ENCODE measurements around the gene CHDH. TPM values are rescaled to one million over a fixed set of nuclear protein-coding genes. Genes with fewer than 3 reads are reported as not detected.

Gene CHDH
- total RNA-seq, 3 donors from 2014 or later (not counting 1 experiment from before 2014, with no cell fraction given) = 0.02 to 1.6 (median 0.09) TPM

GRCh38 chr3:53834429-53835095, 11.7 kb downstream of the CHDH start:
- no peaks in the 10 kb centered on the region for H3K36me3 ChIP-seq (ENCODE audit: control insufficient read depth, insufficient read depth, low read length)
- Mint-ChIP-seq H3K36me3 (no peaks in the 10 kb centered on the region), H3K4me3 (no peak overlapping the region), H3K9me3 (no peaks in the 10 kb centered on the region), H3K27me3 (ENCODE audit: low read depth in 2 of 2) (no peaks in the 10 kb centered on the region), H3K4me1 (no peaks in the 10 kb centered on the region), H3K27ac (no peak overlapping the region)
- no peaks in the 10 kb centered on the region for H3K27me3 ChIP-seq (ENCODE audit: control insufficient read depth, insufficient read depth, low read length)
- no peak overlapping the region for H3K4me3 ChIP-seq (ENCODE audit: low read length)
- TF ChIP-seq CTCF (IDR thresholded peaks at IDR 0.05) = no peak
- H3K9me3 ChIP-seq (ENCODE audit: control insufficient read depth, insufficient read depth, low read length) = no peaks in the 10 kb centered on the region
- H3K4me1 ChIP-seq (ENCODE audit: control insufficient read depth, insufficient read depth, low read length) = peaks cover 4% of the 10 kb centered on the region
- no peak overlapping the region for H3K27ac ChIP-seq (ENCODE audit: low read length)
- DNase-seq = no peak
- intact Hi-C loops (cut with micrococcal nuclease) = no loop called here
- ATAC-seq = no peak
- 94% methylated on average over 6 of the region's 6 CpGs for WGBS (ENCODE audit: insufficient coverage)

- WGBS (ENCODE audit: insufficient coverage) = 84% methylated on average over 5 of the region's 5 CpGs
- no peak for TF ChIP-seq CTCF (IDR thresholded peaks at IDR 0.05)
- Histone ChIP-seq H3K27me3 (ENCODE audit: control insufficient read depth, insufficient read depth, low read length) (no peaks in the 10 kb centered on the region), H3K4me1 (ENCODE audit: control insufficient read depth, insufficient read depth, low read length) (peaks cover 4% of the 10 kb centered on the region), H3K9me3 (ENCODE audit: control insufficient read depth, insufficient read depth, low read length) (no peaks in the 10 kb centered on the region), H3K36me3 (ENCODE audit: control insufficient read depth, insufficient read depth, low read length) (no peaks in the 10 kb centered on the region), H3K27ac (ENCODE audit: low read length) (no peak overlapping the region), H3K4me3 (ENCODE audit: low read length) (no peak overlapping the region)
- H3K27me3 Mint-ChIP-seq (ENCODE audit: low read depth in 2 of 2) = peaks cover 0 to 3% of the 10 kb centered on the region in 2 donors
- ATAC-seq (no peak), DNase-seq (no peak)
- intact Hi-C loops (cut with micrococcal nuclease) = no loop called here
- H3K4me1 Mint-ChIP-seq = no peaks in the 10 kb centered on the region
- no peaks in the 10 kb centered on the region for H3K9me3 Mint-ChIP-seq
- H3K4me3 Mint-ChIP-seq = no peak overlapping the region
- no peaks in the 10 kb centered on the region for H3K36me3 Mint-ChIP-seq
- no peak overlapping the region for H3K27ac Mint-ChIP-seq
Measured at GRCh38 chr3:53833700-53834099, 12.5 kb downstream of the CHDH start.

- intact Hi-C loops (cut with micrococcal nuclease) = no loop called here
Measured at GRCh38 chr3:53833053-53833645, 13.1 kb downstream of the CHDH start.

More at GRCh38 chr3:53833053-53833645, 13.1 kb downstream of the CHDH start:
- ATAC-seq (no peak), DNase-seq (no peak)
- no peaks in the 10 kb centered on the region for H3K9me3 ChIP-seq (ENCODE audit: control insufficient read depth, insufficient read depth, low read length)
- peaks cover 0 to 3% of the 10 kb centered on the region in 2 donors for H3K27me3 Mint-ChIP-seq (ENCODE audit: low read depth in 2 of 2)
- no peaks in the 10 kb centered on the region for H3K9me3 Mint-ChIP-seq
- no peaks in the 10 kb centered on the region for H3K36me3 Mint-ChIP-seq
- no peak overlapping the region for H3K4me3 Mint-ChIP-seq
- no peak overlapping the region for H3K4me3 ChIP-seq (ENCODE audit: low read length)
- H3K4me1 Mint-ChIP-seq = no peaks in the 10 kb centered on the region
- WGBS (ENCODE audit: insufficient coverage) = 96% methylated on average over 9 of the region's 9 CpGs
- no peak overlapping the region for H3K27ac Mint-ChIP-seq
- no peak overlapping the region for H3K27ac ChIP-seq (ENCODE audit: low read length)
- H3K36me3 ChIP-seq (ENCODE audit: control insufficient read depth, insufficient read depth, low read length) = no peaks in the 10 kb centered on the region
- H3K27me3 ChIP-seq (ENCODE audit: control insufficient read depth, insufficient read depth, low read length) = no peaks in the 10 kb centered on the region
- TF ChIP-seq CTCF (IDR thresholded peaks at IDR 0.05) = no peak
- H3K4me1 ChIP-seq (ENCODE audit: control insufficient read depth, insufficient read depth, low read length) = peaks cover 4% of the 10 kb centered on the region
